Posterior vena cava (tissue), 2 donors: ENCODE results near the gene ZNF664. TPM values are rescaled to one million over a fixed set of nuclear protein-coding genes. Genes with fewer than 3 reads are reported as not detected.

ENCODE experiments used
- DNase-seq: peaks from one replicate; pipeline ENCODE4 v3.0.0-alpha.2; 2020; ENCODE audit warnings: low spot score
- intact Hi-C, 2 donors: fragments of 100-400 bp; cut with DNase I; formaldehyde crosslinking; loops; one replicate each; pipeline versions ENCODE4 v1.14.1 to v1.14.2; 2022 to 2023
- total RNA-seq, 2 donors: library from RNA; stranded (reverse); fragmentation: NEBNext Ultra II Directional; extraction: Animal tissue kit (Norgen Biotek cat#: 25700); gene quantifications; one replicate each; pipeline ENCODE4 v1.2.1, GENCODE V29; 2021
- donor health status: DM: yes; HTN: yes; CAD: no.
- donor health status: DM: yes; HTN: yes; CAD: no.

The ZNF664 gene
- total RNA-seq, 2 donors from 2014 or later, result 55.1 to 56.4 TPM

DNA sequence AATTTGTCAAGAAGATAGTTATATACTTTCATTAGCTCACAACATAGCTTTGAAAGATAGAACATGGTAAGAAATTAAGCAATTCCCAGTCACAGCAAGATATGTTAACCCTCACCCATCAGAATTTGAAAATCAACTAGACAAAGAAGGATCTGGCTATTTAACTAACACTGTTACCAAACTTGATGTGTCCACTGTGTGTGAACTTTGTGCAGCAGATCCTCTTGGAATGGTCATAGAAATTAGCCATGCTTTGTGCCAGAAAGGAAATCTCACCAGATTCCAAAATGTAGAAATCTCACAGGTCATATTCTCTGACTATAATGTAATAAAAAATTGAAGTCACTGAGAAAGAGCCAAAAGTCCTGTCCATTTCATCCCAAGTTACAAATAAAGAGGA lies 46.1 kb downstream of the ZNF664 start:
- intact Hi-C loops, result no loop called here
- no peak for DNase-seq

- no peak for DNase-seq
- intact Hi-C loops, result no loop called here
These were observed 47.5 kb downstream of the ZNF664 start for GRCh38 chr12:124020514-124020949.

- no peak for DNase-seq
- intact Hi-C loops, result no loop called here
These were observed 48.0 kb downstream of the ZNF664 start for GRCh38 chr12:124021007-124021406.

- DNase-seq, result no peak
- intact Hi-C loops, result no loop called here
These were observed 49.1 kb downstream of the ZNF664 start for GRCh38 chr12:124022161-124022560.

DNA sequence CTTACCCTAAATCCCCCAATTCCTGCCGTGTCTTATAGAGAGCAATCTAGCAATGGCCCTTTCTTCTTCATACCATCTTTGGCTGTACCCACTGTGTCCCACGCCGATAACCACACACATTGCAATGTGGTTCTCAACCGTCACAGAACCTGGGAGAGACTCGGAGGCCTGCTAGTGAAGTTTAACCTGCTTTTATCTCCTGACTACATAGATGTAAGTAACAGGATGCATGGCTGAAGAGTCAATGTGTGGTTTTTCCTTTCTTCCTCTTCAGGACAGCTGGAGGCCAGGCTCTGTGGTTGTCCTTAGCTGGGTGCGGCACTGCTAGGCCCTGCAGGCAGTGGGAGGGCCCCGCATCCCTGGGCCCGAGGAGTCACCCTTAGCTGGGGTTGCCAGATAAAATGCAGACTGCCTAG lies 51.3 kb downstream of the ZNF664 start:
- intact Hi-C loops, result no loop called here
- no peak for DNase-seq

GRCh38 chr12:124024776-124025175 lies 51.8 kb downstream of the ZNF664 start:
- intact Hi-C loops, result no loop called here
- no peak for DNase-seq

GRCh38 chr12:124025661-124026060 lies 52.6 kb downstream of the ZNF664 start:
- intact Hi-C loops, result no loop called here
- no peak for DNase-seq

DNA sequence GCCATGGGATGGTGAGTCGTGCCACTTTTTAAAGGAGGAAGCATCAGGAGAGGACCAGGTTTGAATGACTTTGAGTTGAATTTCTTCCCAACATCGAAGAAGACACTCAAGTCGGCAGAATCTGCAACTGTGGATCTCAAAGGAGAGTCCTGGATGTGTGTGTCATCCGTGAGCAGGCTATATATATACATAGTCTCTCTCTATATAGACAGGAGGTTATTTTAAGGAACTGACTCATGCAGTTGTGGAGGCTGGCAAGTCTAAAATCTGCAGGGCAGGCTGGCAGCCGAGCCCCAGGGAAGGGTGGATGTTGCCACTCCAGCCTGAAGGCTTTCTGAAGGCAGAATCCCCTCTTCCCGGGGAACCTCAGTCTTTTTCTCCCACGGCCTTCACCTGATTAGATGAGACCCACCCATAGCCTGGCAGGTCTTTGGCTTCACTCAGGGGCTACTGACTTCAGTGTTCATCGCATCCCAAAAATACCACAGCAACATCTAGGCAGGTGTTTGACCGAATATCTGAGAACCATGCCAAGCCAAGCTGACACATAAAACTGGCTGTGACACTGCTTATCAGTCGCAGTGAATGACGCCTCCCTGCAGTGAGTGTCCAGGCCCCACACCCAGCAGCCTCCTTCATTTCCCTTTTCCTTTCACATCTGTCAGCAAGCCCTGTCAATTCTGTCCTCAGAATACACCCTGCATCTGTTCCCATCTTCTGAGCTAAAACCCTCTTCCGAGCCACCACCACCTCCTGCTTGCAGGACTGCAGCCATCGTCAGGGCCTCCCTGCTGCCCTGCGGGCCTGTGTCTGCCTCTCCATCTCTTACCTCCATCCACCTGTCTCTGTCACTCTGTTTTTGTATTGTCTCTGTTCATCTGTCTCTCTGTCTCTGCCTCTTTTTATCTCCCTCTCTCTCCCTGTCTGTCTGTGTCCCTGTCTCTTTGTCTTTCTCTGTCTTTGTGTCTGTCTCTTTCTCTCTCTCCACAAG lies 54.0 kb downstream of the ZNF664 start:
- DNase-seq, result no peak
- intact Hi-C loops, result no loop called here

DNA sequence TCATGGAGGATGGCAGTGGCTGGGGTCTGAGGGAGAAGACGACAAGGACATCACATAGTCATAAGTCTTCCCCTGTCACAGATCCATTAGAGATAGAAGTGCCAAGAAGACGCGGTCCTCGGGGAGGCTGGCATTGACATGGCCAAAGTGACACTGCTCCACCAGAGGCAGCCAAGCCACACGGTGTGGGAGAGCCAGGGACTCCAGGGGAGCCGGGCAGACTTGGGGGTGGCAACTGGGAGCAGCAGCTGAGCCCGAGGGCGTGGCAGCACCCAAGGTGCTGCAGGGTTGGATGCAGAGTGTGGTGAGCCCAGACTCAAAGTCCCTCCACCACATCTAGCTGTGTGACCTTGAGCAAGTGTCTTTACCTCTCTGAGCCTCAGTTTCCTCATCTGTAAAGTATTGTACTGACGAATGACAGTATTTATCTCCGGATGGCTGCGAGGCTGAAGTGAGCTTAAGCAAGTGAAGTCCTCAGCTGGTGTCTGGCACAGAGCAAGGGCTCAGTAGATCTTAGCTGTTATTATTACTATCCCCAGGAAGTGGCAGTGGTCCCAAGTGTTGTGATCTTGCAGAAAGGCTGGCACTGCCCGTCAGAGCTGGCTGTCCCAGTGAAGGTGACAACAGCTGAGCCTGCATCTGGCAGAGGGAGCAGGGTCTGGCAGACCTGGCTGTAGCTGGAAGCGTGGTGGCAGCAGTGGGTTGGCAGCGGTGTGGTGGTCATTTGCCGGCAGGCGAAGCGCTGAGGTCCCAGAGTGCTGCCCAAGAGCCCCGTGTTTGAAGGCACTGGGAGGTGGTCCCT lies 54.9 kb downstream of the ZNF664 start:
- intact Hi-C loops, result no loop called here
- no peak for DNase-seq

DNA sequence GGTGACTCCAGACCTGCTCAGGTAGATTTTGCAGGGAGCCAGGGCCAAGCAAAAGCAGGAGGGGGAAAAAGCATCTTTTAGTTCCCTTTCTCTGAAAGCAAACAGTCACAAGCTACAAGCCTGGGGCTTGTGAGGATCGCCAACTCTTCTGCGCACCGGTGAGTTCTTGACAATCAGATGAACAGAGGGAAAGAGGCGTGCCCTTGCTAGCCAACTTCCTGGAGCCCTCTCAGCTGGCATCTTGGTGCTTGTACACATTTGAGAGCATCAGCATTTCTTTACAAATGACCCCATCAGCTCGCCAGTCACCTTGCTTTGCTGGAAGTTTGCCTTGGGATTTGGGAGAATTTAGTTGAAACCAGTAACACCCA lies 55.5 kb downstream of the ZNF664 start:
- intact Hi-C loops, result no loop called here
- no peak for DNase-seq

- intact Hi-C loops, result no loop called here
These were observed 57.0 kb downstream of the ZNF664 start for GRCh38 chr12:124030008-124030407.

GRCh38 chr12:124030510-124030909 lies 57.5 kb downstream of the ZNF664 start:
- DNase-seq, result no peak
- intact Hi-C loops, result no loop called here

More at GRCh38 chr12:124030008-124030407, 57.0 kb downstream of the ZNF664 start:
- no peak for DNase-seq

DNA sequence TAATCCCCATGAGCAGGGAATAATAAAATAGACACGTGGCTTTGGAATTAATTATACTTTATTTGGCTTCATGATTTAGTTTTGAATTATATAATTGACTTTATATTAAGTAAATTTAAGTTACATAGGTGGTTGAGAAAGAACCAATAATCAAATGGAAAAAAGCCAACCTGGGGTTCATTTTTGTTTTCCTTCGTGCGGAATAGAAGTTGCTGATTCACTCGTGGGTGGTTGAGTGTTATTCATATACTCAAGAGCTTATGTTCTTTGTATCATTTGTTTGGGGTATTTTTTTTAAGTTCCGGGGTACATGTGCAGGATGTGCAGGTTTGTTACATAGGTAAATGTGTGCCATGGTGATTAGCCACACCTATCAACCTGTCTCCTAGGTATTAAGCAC lies 58.0 kb downstream of the ZNF664 start:
- intact Hi-C loops, result no loop called here
- DNase-seq, result no peak

- DNase-seq, result no peak
- intact Hi-C loops, result no loop called here
These were observed 59.4 kb downstream of the ZNF664 start for GRCh38 chr12:124032265-124032886.

GRCh38 chr12:124033859-124034258 lies 60.8 kb downstream of the ZNF664 start:
- no peak for DNase-seq
- intact Hi-C loops, result no loop called here

DNA sequence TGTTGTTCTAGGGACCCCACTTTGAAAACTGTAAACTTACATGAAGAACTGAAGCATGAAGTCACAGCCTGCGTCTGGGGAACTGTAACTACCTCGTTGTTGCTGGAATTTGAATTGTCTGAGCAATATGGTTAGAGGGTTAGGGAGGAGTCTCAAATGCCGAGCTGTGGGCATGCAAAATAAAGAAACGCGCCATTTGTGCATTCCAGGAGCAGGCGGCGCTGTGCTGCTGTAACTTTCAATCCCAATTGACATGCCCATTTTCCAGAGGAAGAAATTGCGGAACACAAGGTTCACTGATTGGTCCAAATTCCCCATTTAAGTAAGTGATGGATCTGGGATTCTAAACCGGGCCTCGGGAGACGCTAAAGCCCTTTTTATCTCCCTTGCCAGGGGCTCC lies 61.3 kb downstream of the ZNF664 start:
- intact Hi-C loops, result no loop called here

GRCh38 chr12:124035163-124035562 lies 62.1 kb downstream of the ZNF664 start:
- no peak for DNase-seq
- intact Hi-C loops, result loop anchor here (5.0 kb wide), 3 partner anchors 282 to 737 kb away; no protein-coding TSS in a partner anchor

More for the DNA sequence above, 61.3 kb downstream of the ZNF664 start:
- no peak for DNase-seq

DNA sequence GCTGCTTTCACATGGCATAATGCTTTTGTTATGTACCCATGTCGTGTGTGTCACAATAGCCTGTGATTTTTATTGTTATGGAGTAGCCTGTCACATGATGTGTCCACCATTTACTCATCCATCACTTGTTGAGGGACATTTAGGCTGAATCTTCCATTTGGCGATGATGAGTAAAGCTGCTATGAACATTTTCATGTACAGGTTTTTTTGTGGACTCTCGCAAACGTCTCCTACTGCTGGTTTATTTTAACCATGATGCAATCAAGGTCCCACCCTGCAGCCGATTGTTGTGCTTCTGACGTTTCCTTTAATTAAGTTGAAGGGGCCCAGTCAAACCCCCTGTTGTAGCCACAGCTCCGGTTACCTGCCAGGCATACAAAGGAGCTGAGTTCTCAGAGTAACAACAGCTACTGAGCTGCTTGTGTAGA lies 63.2 kb downstream of the ZNF664 start:
- DNase-seq, result no peak
- intact Hi-C loops, result loop anchor here (5.0 kb wide), 3 partner anchors 281 to 736 kb away; no protein-coding TSS in a partner anchor

GRCh38 chr12:124036657-124037109 lies 63.7 kb downstream of the ZNF664 start:
- no peak for DNase-seq
- intact Hi-C loops, result loop anchor here (5.0 kb wide), 3 partner anchors 281 to 736 kb away; no protein-coding TSS in a partner anchor
